Dendritic cell treated with granulocyte-macrophage colony-stimulating factor and Interleukin-4, amounts not matched to agents 40 ng/mL and 50 ng/mL, for 4 days (primary cell): ENCODE data around the gene C2orf68.
"Not testable (repeated sequence)": the region's sequence is repeated elsewhere in the genome, so short reads cannot be mapped to it uniquely, and the experiment has no call there.

ENCODE experiments used
- H3K27ac Mint-ChIP-seq: one replicate; pipeline ENCODE4 v1.8.0; 2022; ENCODE audit warnings: mild to moderate bottlenecking, mixed read lengths
- H3K27me3 Mint-ChIP-seq: one replicate; pipeline ENCODE4 v1.8.0; 2022; ENCODE audit warnings: mild to moderate bottlenecking, mixed read lengths
- H3K36me3 Mint-ChIP-seq: one replicate; pipeline ENCODE4 v1.8.0; 2022; ENCODE audit warnings: low read depth, mixed read lengths
- H3K4me1 Mint-ChIP-seq: one replicate; pipeline ENCODE4 v1.8.0; 2022; ENCODE audit warnings: low read depth, mixed read lengths
- H3K4me3 Mint-ChIP-seq: one replicate; pipeline ENCODE4 v1.8.0; 2022; ENCODE audit warnings: mild to moderate bottlenecking, moderate library complexity, mixed read lengths
- H3K9me3 Mint-ChIP-seq: one replicate; pipeline ENCODE4 v1.8.0; 2022; ENCODE audit warnings: mixed read lengths
- intact Hi-C: fragments of 100-400 bp; cut with micrococcal nuclease; formaldehyde crosslinking; loops from one replicate; pipeline ENCODE4 v1.15.0; 2022

Gene C2orf68

GRCh38 chr2:85600235-85600575, 11.7 kb downstream of the C2orf68 start:
- intact Hi-C loops = no loop called here
- Mint-ChIP-seq H3K9me3 (no peaks in the 10 kb centered on the region), H3K36me3 (peaks cover 79% of the 10 kb centered on the region), H3K4me1 (peaks cover 79% of the 10 kb centered on the region), H3K27ac (peak overlapping the region; percentile 26), H3K4me3 (no peak overlapping the region), H3K27me3 (no peaks in the 10 kb centered on the region)

DNA sequence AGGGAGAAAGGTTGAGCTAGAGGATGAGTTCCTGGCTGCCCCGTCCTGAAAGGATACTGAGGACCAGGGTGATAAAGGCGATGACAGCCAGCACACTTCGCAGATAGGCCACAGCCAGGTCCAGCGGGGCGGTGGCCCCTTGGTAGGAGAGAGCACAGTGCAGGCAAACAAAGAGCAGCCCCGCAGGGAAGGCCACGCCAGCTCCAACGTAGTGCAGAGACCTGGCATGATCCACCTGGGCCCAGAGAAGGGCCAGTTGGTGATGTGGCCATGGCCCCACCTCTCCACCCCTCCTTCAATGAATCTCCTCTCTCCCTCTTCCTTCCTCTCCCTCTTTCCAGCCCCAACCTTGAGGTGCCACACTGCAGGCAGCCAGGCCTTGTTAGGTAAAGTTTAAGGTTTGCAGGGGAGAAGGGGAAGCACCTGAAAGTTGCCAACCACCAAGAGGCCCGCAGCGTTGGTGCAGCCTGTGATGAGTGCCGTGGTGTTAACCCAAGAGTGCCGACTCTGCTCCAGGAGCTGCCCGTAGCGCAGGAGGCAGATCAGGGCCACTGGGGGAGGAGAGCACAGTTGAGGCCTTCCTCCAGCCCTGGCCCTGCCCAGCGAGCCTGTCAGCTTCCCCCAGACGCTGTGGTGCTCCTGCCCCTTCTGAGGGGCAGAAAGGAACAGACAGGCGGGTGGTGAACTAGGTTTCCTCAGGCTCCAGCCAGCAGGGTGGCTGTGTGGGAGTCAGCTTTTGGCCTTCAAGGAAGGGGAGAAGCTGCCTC, 12.2 kb downstream of the C2orf68 start:
- Mint-ChIP-seq H3K27me3 (no peaks in the 10 kb centered on the region), H3K4me3 (no peak overlapping the region), H3K36me3 (peaks cover 84% of the 10 kb centered on the region), H3K27ac (peak overlapping the region; percentile 26), H3K4me1 (peaks cover 76% of the 10 kb centered on the region), H3K9me3 (no peaks in the 10 kb centered on the region)
- intact Hi-C loops = loop anchor here (5.0 kb wide), 1 partner anchor 192 kb away; no protein-coding TSS in a partner anchor

- Mint-ChIP-seq H3K4me1 (peaks cover 78% of the 10 kb centered on the region), H3K27ac (peak overlapping the region; percentile 26), H3K9me3 (no peaks in the 10 kb centered on the region), H3K36me3 (peaks cover 91% of the 10 kb centered on the region), H3K4me3 (no peak overlapping the region), H3K27me3 (no peaks in the 10 kb centered on the region)
- intact Hi-C loops = loop anchor here (5.0 kb wide), 1 partner anchor 191 kb away; no protein-coding TSS in a partner anchor
Observed at GRCh38 chr2:85598594-85599340, 13.1 kb downstream of the C2orf68 start.

- peaks cover 94% of the 10 kb centered on the region for H3K36me3 Mint-ChIP-seq
- peak overlapping the region; percentile 95 for H3K4me3 Mint-ChIP-seq
- no peaks in the 10 kb centered on the region for H3K9me3 Mint-ChIP-seq
- no peaks in the 10 kb centered on the region for H3K27me3 Mint-ChIP-seq
- H3K4me1 Mint-ChIP-seq = peaks cover 81% of the 10 kb centered on the region
- no peak overlapping the region for H3K27ac Mint-ChIP-seq
- intact Hi-C loops = loop anchor here (5.0 kb wide), 1 partner anchor 190 kb away; no protein-coding TSS in a partner anchor
Observed at GRCh38 chr2:85597241-85597640, 14.6 kb downstream of the C2orf68 start.

- Mint-ChIP-seq H3K36me3 (peaks cover 92% of the 10 kb centered on the region), H3K4me1 (peaks cover 83% of the 10 kb centered on the region), H3K4me3 (peak overlapping the region; percentile 95), H3K27me3 (no peaks in the 10 kb centered on the region), H3K27ac (peak overlapping the region; percentile 97), H3K9me3 (no peaks in the 10 kb centered on the region)
- intact Hi-C loops = loop anchor here (5.0 kb wide), 1 partner anchor 189 kb away; no protein-coding TSS in a partner anchor
Observed at GRCh38 chr2:85596486-85597143, 15.3 kb downstream of the C2orf68 start.

GRCh38 chr2:85596026-85596333, 15.9 kb downstream of the C2orf68 start:
- H3K36me3 Mint-ChIP-seq = peaks cover 90% of the 10 kb centered on the region
- peaks cover 83% of the 10 kb centered on the region for H3K4me1 Mint-ChIP-seq
- no peaks in the 10 kb centered on the region for H3K27me3 Mint-ChIP-seq
- H3K27ac Mint-ChIP-seq = peak overlapping the region; percentile 97
- no peaks in the 10 kb centered on the region for H3K9me3 Mint-ChIP-seq
- intact Hi-C loops = loop anchor here (5.0 kb wide), 1 partner anchor 189 kb away; no protein-coding TSS in a partner anchor
- H3K4me3 Mint-ChIP-seq = peak overlapping the region; percentile 95

- H3K36me3 Mint-ChIP-seq = peaks cover 85% of the 10 kb centered on the region
- H3K27me3 Mint-ChIP-seq = no peaks in the 10 kb centered on the region
- H3K4me3 Mint-ChIP-seq = peak within 1 kb of the TSS; percentile 95
- H3K27ac Mint-ChIP-seq = peak within 1 kb of the TSS; percentile 97
- peaks cover 83% of the 10 kb centered on the region for H3K4me1 Mint-ChIP-seq
- intact Hi-C loops = loop anchor here (2.0 to 5.0 kb wide), 2 partner anchors 17 to 188 kb away; no protein-coding TSS in a partner anchor
- H3K9me3 Mint-ChIP-seq = no peaks in the 10 kb centered on the region
Observed at GRCh38 chr2:85595301-85596025, 16.4 kb downstream of the C2orf68 start, which contains the start of gene RNF181. Gene RNF181 (plus strand): TSS chr2:85595745. CDS start chr2:85595764, 19 bp downstream.

- peaks cover 83% of the 10 kb centered on the region for H3K4me1 Mint-ChIP-seq
- no peaks in the 10 kb centered on the region for H3K9me3 Mint-ChIP-seq
Observed at GRCh38 chr2:85594715-85595300, 17.1 kb downstream of the C2orf68 start.

DNA sequence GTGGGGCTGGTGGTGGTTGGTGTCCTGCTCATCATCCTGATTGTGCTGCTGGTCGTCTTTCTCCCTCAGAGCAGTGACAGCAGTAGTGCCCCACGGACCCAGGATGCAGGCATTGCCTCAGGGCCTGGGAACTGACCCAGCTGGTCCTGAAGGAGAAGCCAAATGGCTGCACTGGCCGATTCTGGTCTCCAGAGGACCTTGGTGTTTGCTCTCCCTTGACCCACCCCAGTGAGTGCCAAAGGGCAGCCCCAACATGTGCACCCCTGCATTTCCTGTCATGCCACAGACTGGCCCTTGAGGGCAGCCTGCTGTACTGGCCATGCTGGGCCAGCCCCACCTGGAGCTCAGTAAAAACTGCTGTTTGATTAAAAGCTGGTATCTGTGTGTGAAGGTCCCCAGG, 18.8 kb downstream of the C2orf68 start:
- intact Hi-C loops = no loop called here
- H3K27me3 Mint-ChIP-seq = no peaks in the 10 kb centered on the region
- no peaks in the 10 kb centered on the region for H3K9me3 Mint-ChIP-seq
- H3K4me3 Mint-ChIP-seq = no peak overlapping the region
- H3K36me3 Mint-ChIP-seq = peaks cover 61% of the 10 kb centered on the region
- H3K27ac Mint-ChIP-seq = peak overlapping the region; percentile 96
- H3K4me1 Mint-ChIP-seq = peaks cover 86% of the 10 kb centered on the region

More at GRCh38 chr2:85594715-85595300, 17.1 kb downstream of the C2orf68 start:
- Mint-ChIP-seq H3K27me3 (no peaks in the 10 kb centered on the region), H3K27ac (peak overlapping the region; percentile 97), H3K4me3 (peak overlapping the region; percentile 95), H3K36me3 (peaks cover 78% of the 10 kb centered on the region)
- intact Hi-C loops = loop anchor here (2.0 to 5.0 kb wide), 2 partner anchors 16 to 188 kb away; no protein-coding TSS in a partner anchor

- H3K4me1 Mint-ChIP-seq = peaks cover 89% of the 10 kb centered on the region
- H3K36me3 Mint-ChIP-seq = peaks cover 53% of the 10 kb centered on the region
- H3K27me3 Mint-ChIP-seq, intact Hi-C loops, H3K9me3 Mint-ChIP-seq, H3K4me3 Mint-ChIP-seq: not testable (repeated sequence)
- H3K27ac Mint-ChIP-seq = peak overlapping the region; percentile 96
Observed at GRCh38 chr2:85592299-85592698, 19.6 kb downstream of the C2orf68 start.

GRCh38 chr2:85591563-85591962, 20.3 kb downstream of the C2orf68 start:
- peaks cover 87% of the 10 kb centered on the region for H3K4me1 Mint-ChIP-seq
- no peak overlapping the region for H3K4me3 Mint-ChIP-seq
- H3K27me3 Mint-ChIP-seq = no peaks in the 10 kb centered on the region
- intact Hi-C loops = no loop called here
- H3K36me3 Mint-ChIP-seq = peaks cover 46% of the 10 kb centered on the region
- H3K27ac Mint-ChIP-seq = peak overlapping the region; percentile 96
- no peaks in the 10 kb centered on the region for H3K9me3 Mint-ChIP-seq

GRCh38 chr2:85590950-85591349, 20.9 kb downstream of the C2orf68 start:
- H3K4me1 Mint-ChIP-seq = peaks cover 87% of the 10 kb centered on the region
- H3K9me3 Mint-ChIP-seq = no peaks in the 10 kb centered on the region
- no peaks in the 10 kb centered on the region for H3K27me3 Mint-ChIP-seq
- H3K4me3 Mint-ChIP-seq = peak overlapping the region; percentile 70
- peaks cover 40% of the 10 kb centered on the region for H3K36me3 Mint-ChIP-seq
- intact Hi-C loops = no loop called here
- peak overlapping the region; percentile 96 for H3K27ac Mint-ChIP-seq
